ENCODE measurements around the gene CELF3.
A peak's percentile ranks its signal among the peaks of the same experiment; 100 is the strongest.
"Not testable (repeated sequence)": the region's sequence is repeated elsewhere in the genome, so short reads cannot be mapped to it uniquely, and the experiment has no call there.

CELF3 gene

DNA sequence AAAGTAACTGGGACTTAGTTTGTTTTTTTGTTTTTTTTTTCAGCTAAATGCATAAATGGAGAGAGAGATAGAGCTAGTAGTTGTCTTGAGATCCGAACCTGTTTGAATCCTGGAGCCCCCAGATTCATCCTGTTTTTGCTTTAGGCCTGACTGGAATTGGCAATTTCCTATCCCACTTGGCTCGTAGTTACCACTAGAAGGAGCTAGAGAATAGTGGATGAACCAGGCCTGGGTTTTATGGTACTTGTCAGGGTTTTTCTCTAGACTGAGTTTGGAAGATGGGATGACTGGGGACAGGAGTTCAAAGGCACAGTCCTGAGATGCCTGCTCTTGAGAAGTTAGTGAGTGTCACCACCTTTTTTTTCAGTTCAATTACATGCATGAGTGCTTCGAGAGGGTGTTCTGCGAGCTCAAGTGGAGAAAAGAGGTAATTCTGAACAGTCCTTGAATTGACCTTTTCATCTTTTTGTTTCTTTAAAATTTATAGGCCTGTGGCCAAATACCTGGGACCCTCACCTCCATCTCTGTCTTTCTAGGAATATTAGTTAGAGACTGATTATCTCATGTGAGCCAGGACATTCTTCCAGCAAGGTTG, 23.4 kb downstream of the CELF3 start:
- peak; percentile 24 for DNase-seq

DNA sequence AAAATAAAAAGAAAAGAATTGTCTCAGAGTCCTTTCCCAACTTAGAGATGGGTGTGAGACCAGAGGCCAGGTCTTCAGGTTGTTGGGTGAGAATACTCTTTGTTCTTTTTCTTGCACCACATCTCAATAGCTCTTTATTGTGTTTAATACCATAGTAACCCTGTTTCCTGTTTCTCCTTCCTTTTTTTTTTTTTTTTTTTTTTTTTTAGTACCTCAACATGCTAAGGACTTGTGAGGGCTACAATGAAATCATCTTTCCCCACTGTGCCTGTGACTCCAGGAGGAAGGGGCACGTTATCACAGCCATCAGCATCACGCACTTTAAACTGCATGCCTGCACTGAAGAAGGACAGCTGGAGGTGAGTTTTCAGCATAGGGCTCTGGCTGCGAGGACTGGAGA, 24.4 kb downstream of the CELF3 start:
- DNase-seq: peak; percentile 43

DNA sequence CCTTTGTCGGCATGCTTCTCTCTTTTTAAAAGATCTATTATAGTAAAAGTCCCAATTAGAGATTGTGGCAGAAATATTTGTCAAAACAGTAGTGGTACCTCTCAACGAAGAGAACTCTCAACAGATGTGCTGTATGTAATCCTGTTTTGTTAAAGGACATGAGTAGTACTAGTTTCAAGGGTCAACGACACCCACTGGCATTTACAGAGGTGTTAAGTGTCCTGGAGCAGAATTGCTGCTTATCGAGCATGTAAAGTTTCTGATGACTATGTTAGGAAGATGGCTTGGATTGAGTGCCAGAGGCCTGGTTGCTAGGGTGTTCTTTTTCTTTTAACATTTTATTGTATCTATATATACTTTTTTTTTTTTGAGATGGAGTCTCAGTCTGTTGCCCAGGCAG, 27.1 kb downstream of the CELF3 start:
- DNase-seq: no peak

DNA sequence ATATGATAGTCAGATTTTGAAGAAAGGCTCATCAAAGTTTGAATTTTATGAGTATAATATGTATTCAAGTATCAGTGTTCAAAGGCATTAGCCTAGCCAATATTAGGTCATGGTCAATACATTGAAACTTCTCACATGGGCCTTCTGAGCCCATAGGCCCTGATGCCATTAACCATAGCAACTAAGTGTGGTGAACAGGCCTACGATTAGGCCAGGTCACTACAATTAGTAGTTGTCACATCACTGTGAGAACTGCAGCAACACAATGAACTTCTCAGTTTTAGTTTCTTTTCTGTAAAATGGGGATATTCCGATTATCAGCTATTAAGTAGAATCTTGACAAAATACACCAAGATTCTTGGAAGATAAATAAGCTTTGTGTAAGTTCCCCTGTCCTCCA, 30.0 kb downstream of the CELF3 start:
- DNase-seq: no peak

DNA sequence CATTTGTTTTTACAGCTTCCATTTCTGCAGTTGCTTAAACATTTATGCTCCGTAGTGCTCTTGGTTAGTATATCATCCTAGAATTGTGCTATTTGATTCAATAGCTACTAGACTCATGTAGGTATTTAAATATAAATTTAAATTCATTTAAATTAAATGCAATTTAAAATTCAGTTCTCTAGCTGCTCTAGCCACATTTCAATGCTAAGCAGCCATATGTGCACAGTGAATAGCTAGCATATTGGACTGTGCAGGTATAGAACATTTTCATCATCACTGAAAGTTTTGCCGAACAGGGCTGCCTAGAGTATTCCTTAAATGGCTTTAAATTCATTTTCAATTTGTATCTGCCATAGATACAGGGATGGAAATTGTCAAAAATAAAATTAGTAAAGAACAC, 32.5 kb downstream of the CELF3 start:
- DNase-seq: no peak

DNA sequence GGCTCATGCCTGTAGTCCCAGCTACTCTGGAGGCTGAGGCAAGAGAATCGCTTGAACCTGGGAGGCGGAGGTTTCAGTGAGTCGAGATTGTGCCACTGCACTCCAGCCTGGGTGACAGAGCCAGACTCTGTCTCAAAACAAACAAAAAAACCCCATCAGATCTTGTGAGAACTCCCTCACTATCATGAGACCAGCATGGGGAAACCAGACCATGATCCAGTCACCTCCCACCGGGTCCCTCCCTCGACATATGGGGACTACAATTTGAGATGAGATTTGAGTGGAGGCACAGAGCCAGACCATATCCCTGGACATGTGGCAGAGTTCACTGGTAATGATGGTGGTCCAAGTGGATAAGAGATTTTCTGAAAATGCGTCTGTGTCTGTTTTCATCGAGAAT, 33.7 kb downstream of the CELF3 start:
- not testable (repeated sequence) for DNase-seq

DNA sequence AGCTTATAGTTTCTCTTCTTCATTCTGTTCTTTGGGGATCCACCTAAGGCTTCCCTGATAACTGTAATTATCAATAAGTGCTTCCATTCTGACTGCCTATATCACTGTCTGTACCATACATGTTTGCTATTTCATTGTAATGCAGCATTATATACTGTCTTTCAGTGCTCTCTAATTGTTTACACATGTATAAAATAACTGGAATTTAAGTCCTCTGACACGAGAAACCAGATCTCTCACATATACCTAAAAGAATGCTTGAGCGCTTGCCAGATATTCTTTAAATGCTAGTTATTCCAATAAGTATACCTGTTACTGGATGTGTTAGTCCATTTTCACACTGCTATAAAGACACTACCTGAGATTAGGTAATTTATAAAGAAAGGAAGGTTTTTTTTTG, 34.7 kb downstream of the CELF3 start:
- no peak for DNase-seq

DNA sequence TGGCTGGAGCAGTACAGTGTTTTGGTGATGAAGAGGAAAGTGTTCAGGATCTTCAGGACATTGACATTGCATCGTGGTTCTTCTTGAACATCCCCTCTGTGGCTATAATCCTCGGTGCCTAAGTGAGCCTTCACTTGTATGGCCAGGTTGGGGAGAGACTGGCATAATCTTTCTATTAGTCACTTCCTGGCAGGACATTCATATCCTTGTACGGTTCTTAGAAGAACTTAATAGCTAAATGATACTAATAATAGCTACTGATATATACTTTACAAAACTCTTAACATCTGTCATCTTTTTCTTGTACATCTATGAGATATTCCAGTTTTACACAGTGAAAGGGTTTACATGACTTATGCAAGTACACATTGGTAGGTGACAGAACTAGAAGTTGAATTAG, 35.8 kb downstream of the CELF3 start:
- DNase-seq: no peak

DNA sequence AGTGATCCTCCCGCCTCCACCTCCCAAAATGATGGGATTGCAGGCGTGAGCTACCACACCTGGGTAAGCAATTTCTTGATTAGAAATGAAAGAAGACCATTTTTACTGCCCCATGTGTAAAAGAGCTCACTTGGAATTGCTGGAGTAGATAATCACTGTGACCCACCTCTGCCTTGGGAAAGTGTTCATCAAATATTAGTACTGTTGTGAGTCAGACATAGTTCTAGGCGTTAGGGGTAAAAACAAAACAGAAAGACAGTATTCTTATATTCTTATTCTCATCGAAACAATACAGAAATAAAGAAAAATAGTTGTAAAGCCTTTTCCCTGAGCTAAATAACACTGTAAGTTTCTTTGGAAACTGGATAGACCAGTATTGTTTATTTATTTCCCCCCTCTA, 36.2 kb downstream of the CELF3 start:
- DNase-seq: no peak

DNA sequence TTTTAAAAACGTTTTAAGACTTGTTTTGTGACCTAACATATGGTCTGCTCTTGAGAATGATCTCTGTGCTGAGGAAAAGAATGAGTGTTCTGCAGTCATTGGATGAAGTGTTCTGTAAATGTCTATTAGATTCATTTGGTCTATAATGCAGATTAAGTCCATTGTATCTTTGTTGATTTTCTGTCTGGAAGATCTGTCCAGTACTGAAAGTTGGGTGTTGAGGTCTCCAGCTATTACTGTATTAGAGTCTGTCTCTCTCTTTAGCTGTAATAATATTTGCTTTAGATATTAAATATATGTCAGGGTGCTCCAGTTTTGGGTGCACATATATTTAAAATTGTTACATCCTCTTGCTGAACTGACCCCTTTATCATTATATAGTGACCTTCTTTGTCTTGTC, 43.2 kb downstream of the CELF3 start:
- DNase-seq: no peak

DNA sequence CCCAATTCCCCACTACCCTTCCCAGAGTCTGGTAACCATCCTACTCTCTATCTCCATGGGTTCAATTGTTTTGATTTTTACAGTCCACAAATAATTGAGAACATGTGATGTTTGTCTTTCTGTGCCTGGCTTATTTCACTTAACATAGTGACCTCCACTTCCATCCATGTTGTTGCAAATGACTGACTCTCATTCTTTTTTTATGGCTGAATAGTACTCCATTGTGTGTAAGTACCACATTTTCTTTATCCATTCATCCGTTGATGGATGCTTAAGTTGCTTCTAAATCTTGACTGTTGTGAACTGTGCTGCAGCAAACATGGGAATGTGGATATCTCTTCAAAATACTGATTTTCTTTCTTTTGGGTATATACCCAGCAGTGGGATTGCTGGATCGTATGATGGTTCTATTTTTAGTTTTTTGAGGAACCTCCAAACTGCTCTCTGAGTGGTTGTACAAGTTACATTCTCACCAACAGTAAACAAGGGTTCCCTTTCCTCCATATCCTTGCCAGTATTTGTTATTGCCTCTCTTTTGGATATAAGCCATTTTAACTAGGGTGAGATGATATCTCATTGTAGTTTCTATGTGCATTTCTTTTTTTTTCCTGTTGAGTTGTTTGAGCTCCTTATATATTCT, 46.4 kb downstream of the CELF3 start:
- DNase-seq: not testable (repeated sequence)

DNA sequence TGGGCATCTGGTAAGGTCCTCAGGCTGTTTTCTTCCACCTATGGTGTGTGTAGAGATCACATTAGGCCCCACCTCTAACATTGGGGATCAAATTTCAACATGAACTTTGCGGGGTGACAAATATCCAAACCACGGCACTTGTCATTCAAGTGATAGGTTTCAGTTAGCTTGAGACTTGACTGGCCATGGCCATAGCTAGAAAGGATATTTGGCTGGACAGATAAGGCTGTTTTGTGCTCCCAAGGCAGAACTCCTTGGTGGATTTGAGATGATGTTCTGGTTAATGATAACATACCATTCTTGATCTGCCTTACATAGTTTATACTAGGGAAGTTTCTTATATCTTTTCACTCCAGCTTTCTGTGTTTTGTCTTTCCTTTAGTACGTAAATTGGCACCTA, 48.5 kb downstream of the CELF3 start:
- no peak for DNase-seq

DNA sequence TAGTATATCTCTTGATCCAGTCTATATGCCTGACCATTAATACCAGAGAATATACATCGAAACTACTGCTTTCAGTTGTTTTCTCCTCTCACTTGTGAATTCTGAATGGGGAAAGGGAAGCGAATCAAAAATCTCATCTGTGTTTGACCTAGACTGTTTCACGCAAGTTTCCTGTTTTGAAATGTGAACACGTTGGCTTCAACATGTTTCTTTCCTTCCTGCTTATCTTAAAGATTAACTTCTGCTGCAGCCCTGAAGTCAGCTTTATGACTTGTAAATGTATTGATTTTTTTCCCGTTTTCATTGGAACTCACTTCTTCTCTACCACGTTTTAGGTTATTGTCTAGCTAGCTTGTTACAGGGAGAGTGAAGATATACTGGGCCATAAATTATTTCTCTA, 54.9 kb downstream of the CELF3 start:
- peak; percentile 78 for DNase-seq

DNA sequence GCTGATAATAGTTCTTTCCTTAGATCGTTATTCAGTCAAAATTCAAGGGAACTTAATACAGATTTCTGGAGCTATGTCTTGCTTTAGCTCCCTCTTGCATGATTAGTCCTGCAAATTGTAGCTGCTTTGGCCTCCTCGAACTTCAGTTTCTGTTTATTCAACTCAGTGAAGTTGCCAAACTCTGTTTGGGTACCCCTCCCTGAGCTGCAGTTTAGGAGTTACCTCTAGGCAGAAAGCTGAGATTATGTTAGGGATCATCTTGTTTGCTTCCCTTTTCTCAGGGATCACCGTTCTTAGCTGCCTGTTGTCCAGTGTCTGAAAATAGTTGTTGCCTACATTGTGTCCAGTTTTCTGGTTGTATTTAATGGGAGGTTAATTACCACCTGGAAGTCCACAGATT, 61.2 kb downstream of the CELF3 start:
- DNase-seq: peak; percentile 25

DNA sequence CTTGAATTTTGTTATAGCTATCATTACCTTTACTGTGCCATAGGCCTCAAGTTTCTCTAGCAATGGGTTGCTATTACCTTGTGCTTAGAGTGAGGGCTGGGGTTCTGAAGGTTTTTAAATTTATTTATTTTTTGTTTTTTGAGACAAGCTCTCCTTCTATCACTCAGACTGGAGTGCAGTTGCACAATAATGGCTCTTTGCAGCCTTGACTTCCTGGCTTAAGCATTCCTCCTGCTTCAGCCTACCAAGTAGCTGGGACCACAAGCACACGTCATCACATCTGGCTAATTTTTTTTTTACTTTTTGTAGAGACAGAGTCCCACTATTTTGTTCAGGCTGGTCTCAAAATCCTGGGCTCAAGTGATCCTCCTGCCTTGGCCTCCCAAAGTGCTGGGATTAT, 63.2 kb downstream of the CELF3 start:
- DNase-seq: peak; percentile 86

Measured in MV-4-11 (cell line).